ENCODE data around the gene SGK2. TPM values are rescaled to one million over a fixed set of nuclear protein-coding genes. Genes with fewer than 3 reads are reported as not detected.

The SGK2 gene
- polyA plus RNA-seq, 2 of the 4 experiments (the other 2 are of a cell fraction) = 9.4 to 12.2 TPM

- TF ChIP-seq TFCP2L1 (CRISPR knock-in tag; IDR thresholded peaks at IDR 0.05) (no peak), REST (IDR thresholded peaks at IDR 0.05) (no peak), JUNB (IDR thresholded peaks at IDR 0.05) (no peak), RAD21 (conservative IDR thresholded peaks at IDR 0.05 in 1 of 2, IDR thresholded peaks at IDR 0.05 in 1 of 2) (no peak), JUN (IDR thresholded peaks at IDR 0.05) (no peak), ZFP36 (IDR thresholded peaks at IDR 0.05; ENCODE audit: borderline replicate concordance, partially characterized antibody) (no peak), NPAS2 (CRISPR knock-in tag; IDR thresholded peaks at IDR 0.05; ENCODE audit: borderline replicate concordance) (no peak)
Measured at GRCh38 chr20:43531091-43531443, 27.8 kb upstream of the SGK2 start (continued).

DNA sequence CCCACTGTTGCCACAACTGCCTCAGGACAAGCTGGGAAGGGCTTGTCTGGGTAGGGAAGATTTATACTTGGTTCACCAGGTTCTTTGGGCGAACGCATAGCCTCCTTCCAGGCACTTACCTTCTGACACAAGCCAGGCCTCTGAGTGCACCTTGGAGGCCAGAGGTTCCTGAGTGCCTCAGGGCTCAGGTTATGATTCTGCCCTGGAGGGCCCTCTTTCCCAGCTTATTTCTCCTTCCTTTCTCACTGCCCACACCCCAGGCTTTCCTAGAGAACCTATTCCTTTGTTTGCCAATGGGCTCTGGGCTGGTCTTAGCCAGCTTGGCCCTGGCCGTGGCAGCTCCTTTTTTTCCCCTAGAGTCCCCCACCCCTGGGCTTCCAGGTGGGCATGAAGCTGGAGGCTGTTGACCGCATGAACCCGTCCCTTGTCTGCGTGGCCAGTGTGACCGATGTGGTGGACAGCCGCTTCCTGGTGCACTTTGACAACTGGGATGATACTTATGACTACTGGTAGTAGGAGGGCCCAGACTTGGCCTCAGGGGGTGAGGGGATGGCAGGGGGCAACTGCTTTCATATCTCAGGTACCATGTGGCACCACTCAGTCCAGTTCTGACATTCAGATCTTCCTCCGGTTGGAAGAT lies 26.3 kb upstream of the SGK2 start:
- H3K9me3 ChIP-seq = no peaks in the 10 kb centered on the region
- no peak for ATAC-seq
- H3K4me1 ChIP-seq = peaks cover 11% of the 10 kb centered on the region; the same call in 2 of the 3 replicates
- ChIA-PET CTCF (interaction anchor here (0.6 to 6.4 kb wide), 6 partner anchors 6 to 159 kb away, joined by 3 to 55 read pairs (median 4); partner anchors contain the start of gene IFT52), POLR2A (no interaction called here)
- no peak overlapping the region for H3K27ac ChIP-seq
- no peak for FAIRE-seq
- no peak overlapping the region for H3K4me2 ChIP-seq
- WGBS (ENCODE audit: missing lambda C conversion rate) = 96% methylated on average over 9 of the region's 9 CpGs
- no peak overlapping the region for H3K4me3 ChIP-seq
- no peak for DNase-seq (ENCODE audit: low read depth in 1 of 2, low spot score in 1 of 2)
- TF ChIP-seq MYC (IDR thresholded peaks at IDR 0.05; ENCODE audit: borderline replicate concordance, low read length) (no peak), HOXB5 (CRISPR knock-in tag; IDR thresholded peaks at IDR 0.05) (no peak), BHLHE40 (IDR thresholded peaks at IDR 0.05; ENCODE audit: low read depth, low read length) (no peak), HEYL (CRISPR knock-in tag; IDR thresholded peaks at IDR 0.05) (no peak), FOSB (CRISPR knock-in tag; IDR thresholded peaks at IDR 0.05) (no peak), CHD4 (IDR thresholded peaks at IDR 0.05; ENCODE audit: borderline replicate concordance) (no peak), EHF (CRISPR knock-in tag; IDR thresholded peaks at IDR 0.05) (no peak), MAFK (IDR thresholded peaks at IDR 0.05; ENCODE audit: partially characterized antibody) (no peak), CHD2 (IDR thresholded peaks at IDR 0.05; ENCODE audit: low read length, partially characterized antibody) (no peak), NR3C1 (IDR thresholded peaks at IDR 0.05) (no peak), TP53 (CRISPR knock-in tag; IDR thresholded peaks at IDR 0.05) (no peak), ZFP36 (IDR thresholded peaks at IDR 0.05; ENCODE audit: borderline replicate concordance, partially characterized antibody) (no peak), RCOR1 (IDR thresholded peaks at IDR 0.05; ENCODE audit: low read depth, low read length) (no peak), HOXA7 (CRISPR knock-in tag; IDR thresholded peaks at IDR 0.05) (no peak), CBX2 (IDR thresholded peaks at IDR 0.05; ENCODE audit: borderline replicate concordance, low read depth) (no peak), SMC3 (IDR thresholded peaks at IDR 0.05) (no peak), ZC3H11A (IDR thresholded peaks at IDR 0.05) (no peak), RFX5 (IDR thresholded peaks at IDR 0.05) (no peak), KDM5A (IDR thresholded peaks at IDR 0.05) (no peak)
